HepG2 (cell line): ENCODE data around the gene ILKAP. TPM values are rescaled to one million over a fixed set of nuclear protein-coding genes. Genes with fewer than 3 reads are reported as not detected.

Experiments used
- ATAC-seq: fragments of 200-7000 bp; cut with Tn5 transposase; 3 replicates; pipeline ENCODE4 v1.9.1; 2020; ENCODE audit warnings: mild to moderate bottlenecking, moderate library complexity
- BruUV-seq: library from RNA; stranded (reverse); fragments of 400-500 nt; replicated peaks from 2 replicates; lab custom pipeline; 2021; lab: Mats Ljungman, UMichigan
- CTCF ChIA-PET: fragments of 300-600 bp; formaldehyde crosslinking; extraction: SDS; loops from one replicate; lab custom pipeline; 2021; ENCODE audit warnings: low total read pairs, inconsistent platforms, low intra/inter-chr PET ratio; lab: Yijun Ruan, JAX
- POLR2A ChIA-PET: fragments of 350-600 bp; sonication (Branson Sonifier 250); formaldehyde crosslinking; loops from one replicate; lab custom pipeline; 2020; ENCODE audit warnings: antibody characterized with exemption, inconsistent platforms; lab: Yijun Ruan, JAX
- DNase-seq: peaks from one replicate; pipeline ENCODE4 v3.0.0-alpha.2; 2015; ENCODE audit warnings: low spot score
- FAIRE-seq: peaks from 3 replicates; lab custom pipeline; 2011; peaks lifted over from hg19 to GRCh38; lab: Jason Lieb, UNC
- H2AFZ ChIP-seq: one replicate; pipeline ENCODE4 v1.6.1; 2011; ENCODE audit warnings: low read length, inconsistent platforms
- H3K27ac ChIP-seq: fragments of 300-600 bp; 3 replicates; pipeline ENCODE4 v1.8.0; 2011; ENCODE audit warnings: mixed run types, mild to moderate bottlenecking, mixed read lengths, low read length, inconsistent platforms; ENCODE audit not compliant: insufficient read depth; ENCODE audit errors: extremely low read length
- H3K27me3 ChIP-seq, 2 experiments: fragments of 200-600 bp in 1 of 2; 2 replicates in 1 of 2; 3 replicates in 1 of 2; pipeline versions ENCODE4 v1.6.0 to v1.8.0; 2011; ENCODE audit warnings: low read length in 2 of 2, mild to moderate bottlenecking in 2 of 2, moderate library complexity in 2 of 2, inconsistent platforms in 1 of 2; ENCODE audit not compliant: insufficient read depth in 2 of 2, control insufficient read depth in 1 of 2
- H3K36me3 ChIP-seq, 2 experiments: fragments of 200-600 bp in 1 of 2; replicated peaks in 1 of 2; 2 replicates in 1 of 2; 3 replicates in 1 of 2; pipeline versions ENCODE4 v1.5.1 to v1.8.0; 2011; ENCODE audit warnings: low read length in 2 of 2, inconsistent platforms in 1 of 2; ENCODE audit not compliant: insufficient read depth in 2 of 2, control insufficient read depth in 1 of 2
- H3K4me1 ChIP-seq: 2 replicates; pipeline ENCODE4 v1.5.1; 2012; ENCODE audit warnings: low read length, inconsistent platforms; ENCODE audit not compliant: insufficient read depth
- H3K4me2 ChIP-seq: 2 replicates; pipeline ENCODE4 v1.6.0; 2011; ENCODE audit warnings: low read depth, low read length, inconsistent platforms
- H3K4me3 ChIP-seq, 3 experiments: fragments of 200-600 bp in 1 of 3; sonication (generic), shearing (Covaris generic) in 1 of 3; replicated peaks in 1 of 3; 2 replicates each; pipeline ENCODE4 v1.5.1; 2011 to 2016; ENCODE audit warnings: low read length in 3 of 3, inconsistent platforms in 2 of 3, low read depth in 2 of 3, mild to moderate bottlenecking in 2 of 3, control low read depth in 1 of 3, mixed read lengths in 1 of 3; ENCODE audit not compliant: insufficient read depth in 1 of 3
- H3K79me2 ChIP-seq: one replicate; pipeline ENCODE4 v1.6.1; 2011; ENCODE audit warnings: low read length, inconsistent platforms; ENCODE audit not compliant: insufficient read depth
- H3K9ac ChIP-seq: 2 replicates; pipeline ENCODE4 v1.6.0; 2011; ENCODE audit warnings: mild to moderate bottlenecking, low read depth, low read length, inconsistent platforms; ENCODE audit not compliant: insufficient read depth
- H3K9me3 ChIP-seq: 2 replicates; pipeline ENCODE4 v1.5.1; 2012; ENCODE audit warnings: mild to moderate bottlenecking, low read length
- H4K20me1 ChIP-seq: 2 replicates; pipeline ENCODE4 v1.6.0; 2011; ENCODE audit warnings: inconsistent platforms, mild to moderate bottlenecking, low read length, moderate library complexity; ENCODE audit not compliant: insufficient read depth
- ARNT2 ChIP-seq: sonication (generic); formaldehyde crosslinking; IDR thresholded peaks from 2 replicates; pipeline ENCODE4 v1.8.0; 2022; ENCODE audit warnings: mild to moderate bottlenecking, low read depth, missing genetic modification reagents, moderate library complexity
- ERF ChIP-seq: IDR thresholded peaks from 2 replicates; pipeline ENCODE4 v1.6.1; 2018; ENCODE audit warnings: missing biosample characterization, missing genetic modification reagents
- KLF16 ChIP-seq, 2 experiments: sonication (generic) in 1 of 2; formaldehyde crosslinking in 1 of 2; IDR thresholded peaks; 2 replicates each; pipeline versions ENCODE4 v1.6.1 to v1.8.0; 2016 to 2023; ENCODE audit warnings: missing genetic modification reagents in 2 of 2, missing compliant biosample characterization in 1 of 2
- SMAD3 ChIP-seq: sonication (generic); formaldehyde crosslinking; IDR thresholded peaks from 2 replicates; pipeline ENCODE4 v1.4.0; 2020; ENCODE audit warnings: missing genetic modification reagents
- ZNF124 ChIP-seq: sonication (generic); formaldehyde crosslinking; IDR thresholded peaks from 2 replicates; pipeline ENCODE4 v1.4.0; 2020; ENCODE audit warnings: missing genetic modification reagents
- ZNF160 ChIP-seq: sonication (generic); formaldehyde crosslinking; IDR thresholded peaks from 2 replicates; pipeline ENCODE4 v1.8.0; 2022; ENCODE audit warnings: mild to moderate bottlenecking, inconsistent platforms, missing genetic modification reagents
- ZNF263 ChIP-seq: sonication (generic); formaldehyde crosslinking; IDR thresholded peaks from 2 replicates; pipeline ENCODE4 v1.4.0; 2020; ENCODE audit warnings: missing genetic modification reagents
- ZNF317 ChIP-seq: sonication (generic); formaldehyde crosslinking; IDR thresholded peaks from 2 replicates; pipeline ENCODE4 v1.5.0; 2020; ENCODE audit warnings: mild to moderate bottlenecking, missing genetic modification reagents
- ZNF556 ChIP-seq: sonication (generic); formaldehyde crosslinking; IDR thresholded peaks from 2 replicates; pipeline ENCODE4 v1.4.0; 2020; ENCODE audit warnings: mild to moderate bottlenecking, missing genetic modification reagents, borderline replicate concordance
- ZNF563 ChIP-seq: sonication (generic); formaldehyde crosslinking; IDR thresholded peaks from 2 replicates; pipeline ENCODE4 v1.8.0; 2022; ENCODE audit warnings: mild to moderate bottlenecking, moderate library complexity, missing genetic modification reagents
- ZNF598 ChIP-seq: sonication (generic); formaldehyde crosslinking; IDR thresholded peaks from 2 replicates; pipeline ENCODE4 v1.5.1; 2020; ENCODE audit warnings: mild to moderate bottlenecking, missing genetic modification reagents, borderline replicate concordance
- ZNF709 ChIP-seq: sonication (generic); formaldehyde crosslinking; IDR thresholded peaks from 2 replicates; pipeline ENCODE4 v1.5.0; 2020; ENCODE audit warnings: mild to moderate bottlenecking, missing genetic modification reagents
- WGBS: methylation state at CpG from one replicate; pipeline ENCODE4 v1.1.6; 2017; ENCODE audit warnings: low lambda C conversion rate; 5-methylcytosine and 5-hydroxymethylcytosine counted together
- in situ Hi-C: cut with HindIII; loops from 2 replicates; pipeline ENCODE4 v1.10.0; 2017; ENCODE audit warnings: low pct_unique_long_range_greater_than_20kb; ENCODE audit not compliant: extremely low pct_ligation_motif_present
- intact Hi-C: fragments of 100-400 bp; cut with micrococcal nuclease; formaldehyde crosslinking; loops from one replicate; pipeline ENCODE4 v1.10.0; 2022; ENCODE audit not compliant: unreplicated experiment
- polyA plus RNA-seq, 8 experiments: library from polyadenylated mRNA; depleted of rRNA in 3 of 8; stranded (reverse) in 7 of 8; unstranded in 1 of 8; fragments of >200 nt; fragmentation: Illumina TruSeq in 4 of 8; extraction: Trizol in 4 of 8; gene quantifications; 2 replicates each; pipeline versions ENCODE4 v1.2.1 to v1.2.3, GENCODE V29; 2011 to 2016; ENCODE audit warnings: low read depth in 4 of 8, missing spikeins in 1 of 8, mixed read lengths in 1 of 8; ENCODE audit not compliant: insufficient read depth in 1 of 8
- total RNA-seq, 5 experiments: library from RNA; depleted of rRNA; stranded (reverse); fragments of >200 nt; fragmentation: Illumina TruSeq; extraction: Trizol; gene quantifications; 2 replicates each; pipeline ENCODE4 v1.2.3, GENCODE V29; 2016; ENCODE audit warnings: low read depth in 1 of 5
- TF ChIP-seq, protein P1 (sequence below): sonication (generic); formaldehyde crosslinking; IDR thresholded peaks from 2 replicates; pipeline ENCODE4 v1.4.0; 2020; ENCODE audit warnings: missing genetic modification reagents, borderline replicate concordance

The ILKAP gene
- total and polyA plus RNA-seq, 2 of the 13 experiments (the other 11 are each of a cell fraction or from before 2014, with no cell fraction given) = 29.6 to 33.1 TPM

DNA sequence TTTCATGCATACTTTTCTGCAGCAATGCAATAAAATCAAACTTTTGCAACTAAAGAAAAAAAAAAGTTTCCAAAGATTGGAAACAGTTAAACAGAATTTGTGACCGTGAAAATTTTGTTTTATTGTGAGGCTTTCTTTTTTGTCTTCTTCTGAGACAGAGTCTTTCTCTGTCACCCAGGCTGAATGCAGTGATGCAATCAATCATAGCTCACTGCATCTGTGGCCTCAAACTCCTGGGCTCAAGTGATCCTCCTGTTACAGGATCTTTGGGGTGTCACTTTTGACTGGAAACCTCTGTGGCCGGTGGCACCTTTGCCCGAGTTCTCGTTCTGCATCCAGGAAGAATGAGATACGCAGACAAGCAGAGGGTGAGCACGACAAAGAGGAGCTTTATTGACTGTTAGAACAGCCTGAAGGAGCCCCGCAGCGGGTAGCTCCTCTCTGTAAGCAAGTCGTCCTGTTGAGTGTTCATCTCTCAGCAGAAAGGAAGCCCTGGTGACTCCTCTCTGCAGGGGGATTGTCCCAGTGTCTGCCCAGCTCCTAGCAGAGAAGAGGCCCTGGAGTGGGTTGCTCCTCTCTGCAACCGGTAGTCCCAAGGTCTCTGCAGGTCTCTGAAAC is 16.9 kb upstream of the ILKAP start (continued):
- 0 out of 2 replicates have a peak, but pooled peaks have one; percentile 17 for TF ChIP-seq ARNT2
- peak; percentile 39; the same call in 1 of the 2 replicates for TF ChIP-seq SMAD3 (CRISPR knock-in tag)
- TF ChIP-seq ZNF124 (CRISPR knock-in tag) = 0 out of 2 replicates have a peak, but pooled peaks have one; percentile 50
- peak in 1 of 2 experiments; percentile 52; a peak in 1 of 4 replicates for TF ChIP-seq KLF16 (CRISPR knock-in tag; IDR thresholded peaks at IDR 0.05)
- 0 out of 2 replicates have a peak, but pooled peaks have one; percentile 11 for TF ChIP-seq ZNF598 (CRISPR knock-in tag)
- 0 out of 2 replicates have a peak, but pooled peaks have one; percentile 11 for TF ChIP-seq ZNF556 (CRISPR knock-in tag)
- no peak for TF ChIP-seq ZNF317 (CRISPR knock-in tag)
- TF ChIP-seq ZNF263 (CRISPR knock-in tag) = 0 out of 2 replicates have a peak, but pooled peaks have one; percentile 15
- TF ChIP-seq ZNF160 = no peak

GRCh38 chr2:238216651-238217184 is 13.2 kb upstream of the ILKAP start:
- Histone ChIP-seq H3K9me3 (no peaks in the 10 kb centered on the region), H4K20me1 (no peaks in the 10 kb centered on the region), H3K4me2 (peak overlapping the region; percentile 30), H3K9ac (no peak overlapping the region), H2AFZ (no peak overlapping the region), H3K27ac (no peak overlapping the region), H3K4me1 (peaks cover 36% of the 10 kb centered on the region), H3K79me2 (no peaks in the 10 kb centered on the region), H3K27me3 (peaks cover 0 to 10% of the 10 kb centered on the region in 2 experiments; a peak in 2 of 5 replicates), H3K36me3 (no peaks in the 10 kb centered on the region), H3K4me3 (no peak overlapping the region)
- DNase-seq (no peak), FAIRE-seq (no peak), ATAC-seq (no peak; the same call in 2 of the 3 replicates)
- no TSS peak for BruUV-seq
- WGBS = 56% methylated on average over 2 of the region's 2 CpGs
- intact Hi-C loops (no loop called here), in situ Hi-C loops (no loop called here)
- TF ChIP-seq ZNF563 (peak; percentile 65; the same call in 1 of the 2 replicates), ZNF709 (CRISPR knock-in tag) (0 out of 2 replicates have a peak, but pooled peaks have one; percentile 42), ERF (no peak)
- TF ChIP-seq, protein P1, sequence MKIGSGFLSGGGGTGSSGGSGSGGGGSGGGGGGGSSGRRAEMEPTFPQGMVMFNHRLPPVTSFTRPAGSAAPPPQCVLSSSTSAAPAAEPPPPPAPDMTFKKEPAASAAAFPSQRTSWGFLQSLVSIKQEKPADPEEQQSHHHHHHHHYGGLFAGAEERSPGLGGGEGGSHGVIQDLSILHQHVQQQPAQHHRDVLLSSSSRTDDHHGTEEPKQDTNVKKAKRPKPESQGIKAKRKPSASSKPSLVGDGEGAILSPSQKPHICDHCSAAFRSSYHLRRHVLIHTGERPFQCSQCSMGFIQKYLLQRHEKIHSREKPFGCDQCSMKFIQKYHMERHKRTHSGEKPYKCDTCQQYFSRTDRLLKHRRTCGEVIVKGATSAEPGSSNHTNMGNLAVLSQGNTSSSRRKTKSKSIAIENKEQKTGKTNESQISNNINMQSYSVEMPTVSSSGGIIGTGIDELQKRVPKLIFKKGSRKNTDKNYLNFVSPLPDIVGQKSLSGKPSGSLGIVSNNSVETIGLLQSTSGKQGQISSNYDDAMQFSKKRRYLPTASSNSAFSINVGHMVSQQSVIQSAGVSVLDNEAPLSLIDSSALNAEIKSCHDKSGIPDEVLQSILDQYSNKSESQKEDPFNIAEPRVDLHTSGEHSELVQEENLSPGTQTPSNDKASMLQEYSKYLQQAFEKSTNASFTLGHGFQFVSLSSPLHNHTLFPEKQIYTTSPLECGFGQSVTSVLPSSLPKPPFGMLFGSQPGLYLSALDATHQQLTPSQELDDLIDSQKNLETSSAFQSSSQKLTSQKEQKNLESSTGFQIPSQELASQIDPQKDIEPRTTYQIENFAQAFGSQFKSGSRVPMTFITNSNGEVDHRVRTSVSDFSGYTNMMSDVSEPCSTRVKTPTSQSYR (CRISPR knock-in tag) = peak; percentile 86
- CTCF ChIA-PET = no interaction called here
- POLR2A ChIA-PET = interaction anchor here (0.9 to 1.4 kb wide), 2 partner anchors 9 to 18 kb away, joined by 5 read pairs; no protein-coding TSS in a partner anchor
